IMR-90 (cell line): Measurements from ENCODE around the gene CAPS.

Source experiments
- CEBPB ChIP-seq: IDR thresholded peaks from 2 replicates; pipeline ENCODE4 v1.6.1; 2012; ENCODE audit warnings: low read depth, low read length, improper control_type of control experiment
- MXI1 ChIP-seq: IDR thresholded peaks from 2 replicates; pipeline ENCODE4 v1.6.1; 2012; ENCODE audit warnings: low read depth, mild to moderate bottlenecking, low read length, moderate library complexity, borderline replicate concordance
- POLR2A ChIP-seq: IDR thresholded peaks from 2 replicates; pipeline ENCODE4 v1.6.1; 2012; ENCODE audit warnings: mild to moderate bottlenecking, low read depth, low read length
- RCOR1 ChIP-seq: IDR thresholded peaks from 2 replicates; pipeline ENCODE4 v1.6.1; 2012; ENCODE audit warnings: mild to moderate bottlenecking, low read length, improper control_type of control experiment; ENCODE audit not compliant: insufficient replicate concordance
- TF ChIP-seq, protein P1 (sequence below): conservative IDR thresholded peaks from 2 replicates; pipeline ENCODE4 v1.5.1; 2012; ENCODE audit warnings: mild to moderate bottlenecking, low read depth, low read length, improper control_type of control experiment
- TF ChIP-seq, protein P2 (sequence below): fragments of 150-350 bp; IDR thresholded peaks from 2 replicates; pipeline ENCODE4 v1.6.1; 2016; ENCODE audit warnings: low read depth, mild to moderate bottlenecking, low read length, moderate library complexity, borderline replicate concordance

DNA sequence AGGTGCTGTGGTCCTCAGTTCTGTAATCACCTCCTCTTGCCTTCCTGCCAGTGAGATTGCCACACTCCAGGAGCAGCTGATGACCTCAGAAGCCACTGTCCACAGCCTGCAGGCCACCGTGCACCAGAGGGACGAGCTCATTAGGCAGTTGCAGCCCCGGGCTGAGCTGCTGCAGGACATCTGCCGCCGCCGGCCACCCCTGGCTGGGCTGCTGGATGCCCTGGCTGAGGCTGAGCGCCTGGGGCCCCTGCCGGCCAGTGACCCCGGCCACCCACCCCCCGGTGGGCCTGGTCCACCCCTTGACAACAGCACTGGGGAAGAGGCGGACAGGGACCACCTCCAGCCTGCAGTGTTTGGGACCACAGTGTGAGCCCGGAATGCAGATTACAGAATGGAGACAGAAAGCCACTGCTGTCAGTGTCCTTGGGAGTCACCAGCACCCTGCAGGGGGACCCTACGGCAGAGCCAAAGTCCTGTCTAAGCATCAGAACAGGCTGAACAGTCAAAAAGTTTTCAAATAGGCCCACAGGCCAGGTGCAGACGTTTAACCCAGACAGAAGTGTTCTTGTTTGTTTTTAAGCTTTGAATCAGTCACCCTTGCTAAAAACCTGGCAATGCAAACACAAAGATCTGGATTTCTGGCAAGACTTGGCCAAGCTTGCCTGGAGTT lies 5.1 kb upstream of the CAPS start:
- TF ChIP-seq, protein P1, sequence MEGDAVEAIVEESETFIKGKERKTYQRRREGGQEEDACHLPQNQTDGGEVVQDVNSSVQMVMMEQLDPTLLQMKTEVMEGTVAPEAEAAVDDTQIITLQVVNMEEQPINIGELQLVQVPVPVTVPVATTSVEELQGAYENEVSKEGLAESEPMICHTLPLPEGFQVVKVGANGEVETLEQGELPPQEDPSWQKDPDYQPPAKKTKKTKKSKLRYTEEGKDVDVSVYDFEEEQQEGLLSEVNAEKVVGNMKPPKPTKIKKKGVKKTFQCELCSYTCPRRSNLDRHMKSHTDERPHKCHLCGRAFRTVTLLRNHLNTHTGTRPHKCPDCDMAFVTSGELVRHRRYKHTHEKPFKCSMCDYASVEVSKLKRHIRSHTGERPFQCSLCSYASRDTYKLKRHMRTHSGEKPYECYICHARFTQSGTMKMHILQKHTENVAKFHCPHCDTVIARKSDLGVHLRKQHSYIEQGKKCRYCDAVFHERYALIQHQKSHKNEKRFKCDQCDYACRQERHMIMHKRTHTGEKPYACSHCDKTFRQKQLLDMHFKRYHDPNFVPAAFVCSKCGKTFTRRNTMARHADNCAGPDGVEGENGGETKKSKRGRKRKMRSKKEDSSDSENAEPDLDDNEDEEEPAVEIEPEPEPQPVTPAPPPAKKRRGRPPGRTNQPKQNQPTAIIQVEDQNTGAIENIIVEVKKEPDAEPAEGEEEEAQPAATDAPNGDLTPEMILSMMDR, result no peak
- no peak for TF ChIP-seq POLR2A
- TF ChIP-seq MXI1, result no peak
- TF ChIP-seq, protein P2, sequence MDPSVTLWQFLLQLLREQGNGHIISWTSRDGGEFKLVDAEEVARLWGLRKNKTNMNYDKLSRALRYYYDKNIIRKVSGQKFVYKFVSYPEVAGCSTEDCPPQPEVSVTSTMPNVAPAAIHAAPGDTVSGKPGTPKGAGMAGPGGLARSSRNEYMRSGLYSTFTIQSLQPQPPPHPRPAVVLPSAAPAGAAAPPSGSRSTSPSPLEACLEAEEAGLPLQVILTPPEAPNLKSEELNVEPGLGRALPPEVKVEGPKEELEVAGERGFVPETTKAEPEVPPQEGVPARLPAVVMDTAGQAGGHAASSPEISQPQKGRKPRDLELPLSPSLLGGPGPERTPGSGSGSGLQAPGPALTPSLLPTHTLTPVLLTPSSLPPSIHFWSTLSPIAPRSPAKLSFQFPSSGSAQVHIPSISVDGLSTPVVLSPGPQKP, result no peak
- TF ChIP-seq RCOR1, result no peak
- TF ChIP-seq CEBPB, result no peak
